Measurements from ENCODE around the gene OR10W1.

Gene OR10W1

GRCh38 chr11:58268142-58268541, at the start of gene OR10W1:
TSS of gene OR10W1 (minus strand) at chr11:58268260. CDS start at chr11:58267858, 402 bp downstream.
- ATAC-seq = no peak

GRCh38 chr11:58316142-58316541, 48.1 kb upstream of the OR10W1 start:
- ATAC-seq = peak; percentile 70
- TF ChIP-seq CREB5 (CRISPR knock-in tag; IDR thresholded peaks at IDR 0.05; ENCODE audit: low read depth) = no peak
- TF ChIP-seq PPARA (CRISPR knock-in tag; IDR thresholded peaks at IDR 0.05; ENCODE audit: borderline replicate concordance) = no peak
- no peak for TF ChIP-seq PATZ1 (CRISPR knock-in tag; IDR thresholded peaks at IDR 0.05; ENCODE audit: borderline replicate concordance)
- TF ChIP-seq ZNF565 (CRISPR knock-in tag; conservative IDR thresholded peaks at IDR 0.05; ENCODE audit: low read depth) = no peak

More at GRCh38 chr11:58268142-58268541, at the start of gene OR10W1:
- TF ChIP-seq CSRNP3 (CRISPR knock-in tag; IDR thresholded peaks at IDR 0.05) (no peak), TSHZ2 (CRISPR knock-in tag; IDR thresholded peaks at IDR 0.05) (no peak), POU6F1 (CRISPR knock-in tag; IDR thresholded peaks at IDR 0.05; ENCODE audit: borderline replicate concordance, low read depth) (no peak), RARB (CRISPR knock-in tag; IDR thresholded peaks at IDR 0.05) (no peak), TOX (CRISPR knock-in tag; IDR thresholded peaks at IDR 0.05; ENCODE audit: borderline replicate concordance) (no peak), ESRRG (CRISPR knock-in tag; IDR thresholded peaks at IDR 0.05) (no peak), CREB5 (CRISPR knock-in tag; IDR thresholded peaks at IDR 0.05; ENCODE audit: low read depth) (no peak), ISL1 (CRISPR knock-in tag; IDR thresholded peaks at IDR 0.05) (no peak), ARNTL (CRISPR knock-in tag; IDR thresholded peaks at IDR 0.05; ENCODE audit: borderline replicate concordance, low read depth) (no peak)

- peak; percentile 89 for ATAC-seq
- TF ChIP-seq TOX (CRISPR knock-in tag; IDR thresholded peaks at IDR 0.05; ENCODE audit: borderline replicate concordance) (no peak), POU6F1 (CRISPR knock-in tag; IDR thresholded peaks at IDR 0.05; ENCODE audit: borderline replicate concordance, low read depth) (no peak), ZFP3 (CRISPR knock-in tag; IDR thresholded peaks at IDR 0.05) (no peak), ZNF565 (CRISPR knock-in tag; conservative IDR thresholded peaks at IDR 0.05; ENCODE audit: low read depth) (no peak), CSRNP3 (CRISPR knock-in tag; IDR thresholded peaks at IDR 0.05) (no peak), ZNF70 (CRISPR knock-in tag; IDR thresholded peaks at IDR 0.05) (no peak), GLIS3 (CRISPR knock-in tag; IDR thresholded peaks at IDR 0.05) (no peak), ZFP30 (CRISPR knock-in tag; IDR thresholded peaks at IDR 0.05) (no peak)
Observed at GRCh38 chr11:58301576-58301975, 33.5 kb upstream of the OR10W1 start.
